Thyroid gland (tissue), 4 donors: ENCODE data around the gene SLC8A2.

Experiments used
- POLR2A ChIP-seq, 2 donors: fragments of 450-650 bp; IDR thresholded peaks; one replicate each; pipeline ENCODE4 v1.6.1; 2017; ENCODE audit warnings: antibody characterized with exemption in 2 of 2, mild to moderate bottlenecking in 2 of 2, moderate library complexity in 1 of 2
- TF ChIP-seq, protein P1 (sequence below), 6 experiments: fragments of 200-600 bp in 3 of 6; fragments of 450-650 bp in 3 of 6; sonication (generic) in 3 of 6; IDR thresholded peaks; one replicate each; pipeline ENCODE4 v1.5.1; 2016 to 2019; ENCODE audit warnings: antibody characterized with exemption in 6 of 6, mild to moderate bottlenecking in 2 of 6, inconsistent platforms in 1 of 6, moderate library complexity in 1 of 6

DNA sequence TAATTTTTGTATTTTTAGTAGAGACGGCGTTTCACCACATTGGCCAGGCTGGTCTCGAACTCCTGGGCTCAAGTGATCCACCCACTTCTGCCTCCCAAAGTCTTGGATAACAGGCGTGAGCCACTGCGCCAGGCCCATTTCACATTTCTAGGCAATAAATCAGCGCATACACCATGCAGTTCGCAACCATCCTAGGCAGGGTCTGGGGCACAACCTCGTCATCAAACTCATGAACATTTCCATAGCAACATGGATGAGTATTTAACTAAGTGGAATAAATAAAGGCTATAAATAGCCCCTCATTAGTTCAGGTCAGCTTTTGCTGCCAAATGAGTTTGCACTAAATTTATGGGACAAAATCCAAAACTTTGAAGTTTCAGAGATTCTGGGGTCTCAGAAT, 60.6 kb downstream of the SLC8A2 start:
- TF ChIP-seq, protein P1, sequence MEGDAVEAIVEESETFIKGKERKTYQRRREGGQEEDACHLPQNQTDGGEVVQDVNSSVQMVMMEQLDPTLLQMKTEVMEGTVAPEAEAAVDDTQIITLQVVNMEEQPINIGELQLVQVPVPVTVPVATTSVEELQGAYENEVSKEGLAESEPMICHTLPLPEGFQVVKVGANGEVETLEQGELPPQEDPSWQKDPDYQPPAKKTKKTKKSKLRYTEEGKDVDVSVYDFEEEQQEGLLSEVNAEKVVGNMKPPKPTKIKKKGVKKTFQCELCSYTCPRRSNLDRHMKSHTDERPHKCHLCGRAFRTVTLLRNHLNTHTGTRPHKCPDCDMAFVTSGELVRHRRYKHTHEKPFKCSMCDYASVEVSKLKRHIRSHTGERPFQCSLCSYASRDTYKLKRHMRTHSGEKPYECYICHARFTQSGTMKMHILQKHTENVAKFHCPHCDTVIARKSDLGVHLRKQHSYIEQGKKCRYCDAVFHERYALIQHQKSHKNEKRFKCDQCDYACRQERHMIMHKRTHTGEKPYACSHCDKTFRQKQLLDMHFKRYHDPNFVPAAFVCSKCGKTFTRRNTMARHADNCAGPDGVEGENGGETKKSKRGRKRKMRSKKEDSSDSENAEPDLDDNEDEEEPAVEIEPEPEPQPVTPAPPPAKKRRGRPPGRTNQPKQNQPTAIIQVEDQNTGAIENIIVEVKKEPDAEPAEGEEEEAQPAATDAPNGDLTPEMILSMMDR (IDR thresholded peaks at IDR 0.05), result no peak
- TF ChIP-seq POLR2A (IDR thresholded peaks at IDR 0.05), result no peak
